DMS 273 (cell line): Measurements from ENCODE around the gene VN1R2.
"Not testable (repeated sequence)": the region's sequence is repeated elsewhere in the genome, so short reads cannot be mapped to it uniquely, and the experiment has no call there.

ENCODE experiments used
- DNase-seq: peaks from one replicate; lab custom pipeline; 2025; ENCODE audit not compliant: unreplicated experiment; lab: John Stamatoyannopoulos, UW

VN1R2 gene, protein sequence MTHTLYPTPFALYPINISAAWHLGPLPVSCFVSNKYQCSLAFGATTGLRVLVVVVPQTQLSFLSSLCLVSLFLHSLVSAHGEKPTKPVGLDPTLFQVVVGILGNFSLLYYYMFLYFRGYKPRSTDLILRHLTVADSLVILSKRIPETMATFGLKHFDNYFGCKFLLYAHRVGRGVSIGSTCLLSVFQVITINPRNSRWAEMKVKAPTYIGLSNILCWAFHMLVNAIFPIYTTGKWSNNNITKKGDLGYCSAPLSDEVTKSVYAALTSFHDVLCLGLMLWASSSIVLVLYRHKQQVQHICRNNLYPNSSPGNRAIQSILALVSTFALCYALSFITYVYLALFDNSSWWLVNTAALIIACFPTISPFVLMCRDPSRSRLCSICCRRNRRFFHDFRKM

DNA sequence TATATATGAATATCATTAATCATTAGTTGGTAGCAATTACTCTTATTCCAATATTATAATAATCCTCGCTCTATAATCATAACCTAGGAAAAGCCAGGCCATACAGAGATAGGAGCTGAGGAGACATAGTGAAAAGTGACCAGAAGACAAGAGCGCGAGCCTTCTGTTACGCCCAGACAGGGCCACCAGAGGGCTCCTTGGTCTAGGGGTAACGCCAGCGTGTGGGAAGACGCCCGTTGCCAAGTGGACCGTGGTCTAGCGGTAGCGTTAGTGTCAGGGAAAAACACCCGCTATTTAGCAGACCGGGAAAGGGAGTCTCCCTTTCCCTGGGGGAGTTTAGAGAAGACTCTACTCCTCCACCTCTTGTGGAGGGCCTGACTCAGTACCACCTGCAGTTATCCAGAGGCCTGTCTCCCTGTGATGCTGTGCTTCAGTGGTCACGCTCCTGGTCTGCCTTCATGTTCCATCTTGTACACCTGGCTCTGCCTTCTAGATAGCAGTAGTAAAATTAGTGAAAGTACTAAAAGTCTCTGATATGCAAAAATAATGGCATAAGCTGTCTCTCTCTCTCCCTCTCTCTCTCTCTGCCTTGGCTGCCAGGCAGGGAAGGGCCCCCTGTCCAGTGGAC, at the start of gene VN1R2:
VN1R2 (plus strand) TSS at position 578 of the 628 bp plus-strand sequence. CDS start 84 bp downstream, outside the sequence.
- peak; percentile 33 for DNase-seq

DNA sequence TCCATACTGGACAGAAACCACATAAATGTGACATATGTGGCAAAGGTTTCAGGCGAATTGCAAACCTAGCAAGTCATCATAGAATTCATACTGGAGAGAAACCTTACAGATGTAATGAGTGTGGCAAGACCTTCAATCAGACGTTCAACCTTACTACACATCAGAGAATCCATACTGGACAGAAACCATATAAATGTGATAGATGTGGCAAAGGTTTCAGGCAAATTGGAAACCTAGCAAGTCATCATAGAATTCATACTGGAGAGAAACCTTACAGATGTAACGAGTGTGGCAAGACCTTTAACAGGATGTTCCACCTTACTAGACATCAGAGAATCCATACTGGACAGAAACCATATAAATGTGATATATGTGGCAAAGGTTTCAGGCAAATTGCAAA, 46.5 kb upstream of the VN1R2 start:
- not testable (repeated sequence) for DNase-seq

DNA sequence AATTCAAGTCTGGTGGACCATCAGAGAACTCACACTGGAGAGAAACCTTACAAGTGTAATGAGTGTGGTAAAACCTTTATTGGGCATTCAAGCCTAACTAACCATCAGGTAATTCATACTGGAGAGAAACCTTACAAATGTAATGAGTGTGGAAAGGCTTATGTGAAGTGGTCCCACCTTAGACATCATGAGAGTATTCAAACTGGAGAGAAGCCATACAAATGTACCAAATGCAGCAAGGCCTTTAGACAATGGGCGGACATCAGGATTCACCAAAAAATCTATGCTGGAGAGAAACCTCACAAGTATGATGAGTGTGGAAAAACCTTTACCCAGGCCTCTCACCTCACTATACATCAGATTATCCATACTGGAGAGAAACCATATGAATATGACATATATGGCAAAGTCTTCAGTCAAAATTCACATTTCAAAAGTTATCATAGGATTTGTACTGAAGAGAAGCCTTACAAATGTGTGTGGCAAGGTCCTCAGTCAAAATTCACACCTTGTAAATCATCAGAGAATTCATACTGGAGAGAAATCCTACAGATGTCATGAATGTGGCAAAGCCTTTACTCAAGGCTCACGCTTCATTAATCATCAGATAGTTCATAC, 45.3 kb upstream of the VN1R2 start:
- no peak for DNase-seq

DNA sequence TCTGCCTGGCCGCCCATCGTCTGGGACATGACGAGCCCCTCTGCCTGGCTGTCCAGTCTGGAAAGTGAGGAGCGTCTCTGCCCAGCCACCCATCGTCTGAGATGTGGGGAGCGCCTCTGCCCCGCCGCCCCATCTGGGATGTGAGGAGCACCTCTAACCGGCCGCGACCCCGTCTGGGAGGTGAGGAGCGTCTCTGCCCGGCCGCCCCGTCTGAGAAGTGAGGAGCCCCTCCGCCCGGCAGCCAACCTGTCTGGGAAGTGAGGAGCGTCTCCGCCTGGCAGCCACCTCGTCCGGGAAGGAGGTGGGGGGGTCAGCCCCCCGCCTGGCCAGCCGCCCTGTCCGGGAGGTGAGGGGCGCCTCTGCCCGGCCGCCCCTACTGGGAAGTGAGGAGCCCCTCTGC, 35.4 kb upstream of the VN1R2 start:
- DNase-seq = not testable (repeated sequence)

DNA sequence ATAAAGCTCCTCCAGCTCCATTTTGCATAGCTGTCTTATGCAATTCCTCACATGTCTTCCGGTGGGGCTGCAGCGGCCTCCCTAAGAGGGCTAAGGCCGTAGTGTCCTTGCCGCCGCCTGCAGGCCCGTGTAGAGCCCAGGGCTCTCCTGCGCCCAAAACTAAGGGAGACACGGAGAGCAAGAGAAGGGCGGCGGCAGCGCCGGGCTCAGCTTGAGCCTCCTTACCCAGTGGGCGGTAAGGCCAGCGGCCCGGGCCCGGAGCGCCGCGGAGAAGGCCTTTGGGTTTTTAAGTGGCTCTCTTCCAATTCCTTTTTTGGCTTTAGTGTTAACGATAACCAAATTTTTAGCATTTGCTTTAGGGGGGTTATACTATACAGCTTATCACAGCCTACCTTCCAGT, 33.5 kb upstream of the VN1R2 start:
- no peak for DNase-seq

DNA sequence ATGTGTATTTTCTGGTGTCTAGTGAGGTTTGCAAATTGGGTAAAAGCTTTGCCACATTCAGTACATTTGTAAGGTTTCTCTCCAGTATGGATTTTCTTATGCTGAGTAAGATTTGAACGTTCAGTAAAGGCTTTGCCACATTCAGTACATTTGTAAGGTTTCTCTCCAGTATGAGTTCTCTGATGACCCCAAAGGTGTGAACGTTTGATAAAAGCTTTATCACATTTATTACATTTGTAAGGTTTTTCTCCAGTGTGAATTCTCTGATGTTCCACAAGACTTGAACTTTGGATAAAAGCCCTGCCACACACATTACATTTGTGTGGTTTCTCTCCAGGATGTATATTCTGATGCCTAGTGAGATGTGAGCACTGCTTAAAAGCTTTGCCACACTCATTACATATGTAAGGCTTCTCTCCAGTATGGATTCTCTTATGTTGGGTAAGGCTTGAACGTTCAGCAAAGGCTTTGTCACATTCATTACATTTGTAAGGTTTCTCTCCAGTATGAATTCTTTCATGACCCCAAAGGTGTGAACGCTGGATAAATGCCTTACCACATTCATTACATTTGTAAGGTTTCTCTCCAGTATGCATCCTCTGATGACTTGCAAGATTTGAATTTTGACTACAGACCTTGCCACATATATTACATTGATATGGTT, 20.8 kb upstream of the VN1R2 start:
- no peak for DNase-seq

DNA sequence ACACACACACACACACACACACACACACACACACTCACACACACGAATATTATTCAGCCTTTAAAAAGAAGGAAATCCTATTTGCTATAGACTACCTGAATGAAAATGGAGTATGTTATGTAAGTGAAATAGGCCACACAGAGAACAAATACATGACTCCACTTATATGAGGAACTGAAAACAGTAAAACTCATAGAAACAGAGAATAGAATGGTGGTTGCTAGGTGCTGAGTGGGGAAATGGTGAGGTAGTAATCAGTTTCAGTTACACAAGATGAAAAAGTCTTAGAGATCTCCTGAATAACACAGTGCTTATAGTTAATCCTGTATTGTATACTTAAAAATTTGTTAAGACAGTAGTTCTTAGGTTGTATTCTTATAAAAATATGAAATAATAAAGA, 11.6 kb upstream of the VN1R2 start:
- DNase-seq = no peak

DNA sequence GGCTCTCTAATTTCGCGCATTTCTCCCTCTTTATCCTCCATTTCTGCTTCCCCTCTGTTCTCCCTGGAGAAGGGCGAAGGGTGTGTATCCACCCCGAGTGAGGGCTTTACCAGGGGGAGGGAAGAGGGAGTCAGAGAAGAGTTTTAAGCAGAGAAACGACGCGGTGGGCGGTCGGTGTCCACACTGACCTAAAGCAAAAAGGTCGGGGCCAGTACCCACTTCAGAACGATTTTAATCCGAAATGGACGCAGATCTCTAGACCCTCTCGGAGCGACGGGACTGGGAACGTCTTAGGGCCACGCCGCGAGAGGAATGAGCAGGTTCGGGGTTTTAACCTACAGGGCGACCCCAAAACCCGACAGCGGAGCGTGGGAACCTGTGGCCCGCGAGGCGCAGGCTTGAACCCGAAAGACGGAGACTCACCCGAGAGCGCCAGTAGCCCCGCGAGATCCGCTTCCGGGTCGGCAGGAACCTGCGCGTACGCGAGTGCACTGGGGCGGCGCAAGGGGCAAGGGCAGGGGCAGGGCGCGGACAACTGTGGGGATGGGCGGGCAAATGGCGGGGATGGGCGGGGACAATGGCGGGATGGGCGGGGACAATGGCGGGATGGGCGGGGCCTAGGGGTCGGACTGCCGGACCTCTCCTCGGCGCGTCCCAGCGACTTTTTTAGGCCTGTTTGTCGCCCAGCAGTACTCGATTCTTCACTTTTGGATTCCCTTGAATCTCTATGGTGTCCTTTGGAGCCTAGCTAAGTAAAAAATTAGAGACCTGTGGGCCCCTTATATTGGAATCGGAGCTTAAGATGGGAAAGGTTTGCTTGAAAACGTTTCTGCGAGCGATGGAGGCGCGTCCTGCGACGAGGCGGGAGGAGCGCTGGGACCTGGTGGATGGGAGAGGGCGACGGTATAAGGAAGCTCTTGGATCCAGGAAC, 3.4 kb upstream of the VN1R2 start, which contains the start of gene ZNF677:
ZNF677 (minus strand) TSS at position 463 of the 931 bp plus-strand sequence. CDS start 3,323 bp downstream, outside the sequence.
- no peak for DNase-seq

DNA sequence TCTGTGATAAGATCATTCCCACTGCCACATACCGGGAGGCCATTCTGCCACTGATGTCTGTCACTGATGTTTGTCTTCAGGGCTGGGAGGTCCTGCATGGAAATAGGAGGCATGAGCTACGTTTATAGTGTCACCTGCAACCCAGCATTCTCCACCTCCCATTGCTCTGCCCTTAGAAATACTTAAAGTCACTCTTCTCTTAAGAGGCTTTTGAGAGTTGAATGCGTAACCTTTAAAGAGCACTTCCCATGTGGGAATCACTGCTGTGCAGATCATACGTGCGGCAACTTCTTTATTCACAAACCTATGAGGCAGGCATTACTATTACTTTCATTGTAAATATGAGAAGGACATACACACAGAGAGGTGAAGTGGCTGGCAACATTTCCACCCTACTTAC, 9.5 kb downstream of the VN1R2 start, which contains the start of gene VN1R4:
VN1R4 (minus strand) TSS at position 101 of the 400 bp plus-strand sequence; CDS start at position 43, 58 bp downstream.
- DNase-seq = not testable (repeated sequence)

DNA sequence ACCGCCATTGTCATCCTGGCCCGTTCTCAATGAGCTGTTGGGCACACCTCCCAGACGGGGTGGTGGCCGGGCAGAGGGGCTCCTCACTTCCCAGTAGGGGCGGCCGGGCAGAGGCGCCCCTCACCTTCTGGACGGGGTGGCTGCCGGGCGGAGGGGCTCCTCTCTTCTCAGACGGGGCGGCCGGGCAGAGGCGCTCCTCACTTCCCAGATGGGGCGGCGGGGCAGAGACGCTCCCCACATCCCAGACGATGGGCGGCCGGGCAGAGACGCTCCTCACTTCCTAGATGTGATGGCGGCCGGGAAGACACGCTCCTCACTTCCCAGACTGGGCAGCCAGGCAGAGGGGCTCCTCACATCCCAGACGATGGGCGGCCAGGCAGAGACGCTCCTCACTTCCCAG, 11.8 kb downstream of the VN1R2 start:
- not testable (repeated sequence) for DNase-seq

DNA sequence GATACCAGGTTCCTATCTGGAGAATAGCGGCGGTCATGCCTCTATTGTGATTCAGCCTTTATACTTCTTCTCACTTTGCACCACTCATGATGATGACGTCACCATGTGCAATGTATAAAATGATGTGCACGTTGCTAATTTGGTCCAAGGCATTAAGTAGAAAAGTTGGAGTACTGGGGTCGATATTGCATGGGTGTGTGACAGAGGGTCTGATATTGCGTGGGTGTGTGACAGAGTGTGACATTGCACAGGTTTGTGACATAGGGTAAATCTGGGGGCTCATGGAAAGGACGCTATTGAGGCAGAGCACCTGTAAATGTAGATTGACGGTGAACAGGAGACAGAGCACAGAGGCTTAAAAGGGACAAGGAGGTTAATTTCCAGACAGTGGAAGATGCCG, 14.0 kb downstream of the VN1R2 start:
- DNase-seq = no peak

DNA sequence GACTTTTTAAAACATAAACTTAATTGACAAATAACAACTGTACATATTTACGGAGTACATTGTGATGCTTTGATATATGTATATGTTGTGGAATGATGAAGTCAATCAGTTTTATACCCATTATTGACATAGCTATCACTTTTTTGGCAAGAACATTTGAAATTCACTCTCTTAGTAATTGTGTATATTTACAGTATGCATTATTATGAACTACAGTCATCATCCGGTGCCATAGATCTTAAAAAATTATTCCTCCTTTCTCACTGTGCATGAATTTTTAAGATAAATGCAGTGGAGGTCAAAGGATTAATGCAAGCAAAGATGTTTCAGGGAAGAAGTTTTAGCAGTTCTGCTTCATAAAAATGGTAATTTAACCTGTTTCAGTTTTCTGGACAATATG, 17.4 kb downstream of the VN1R2 start:
- no peak for DNase-seq

DNA sequence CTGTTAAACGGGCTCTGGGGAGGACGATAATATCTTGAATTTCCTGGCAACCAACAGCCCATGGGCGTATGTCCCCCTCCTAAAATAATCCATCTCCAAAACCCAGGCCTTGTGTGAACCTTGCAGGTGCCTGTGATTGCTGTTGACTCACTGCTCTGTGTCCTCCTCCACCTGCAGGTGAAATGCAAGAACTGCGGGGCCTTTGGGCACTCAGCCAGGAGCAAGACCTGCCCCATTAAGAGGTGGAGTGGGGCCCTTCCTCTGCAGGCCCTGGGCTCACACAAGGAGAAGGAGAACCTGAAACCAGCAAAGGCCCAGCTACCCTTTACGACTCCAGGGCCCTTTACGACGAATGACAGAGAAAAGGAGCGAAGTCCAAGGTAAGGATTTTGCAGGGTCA, 23.9 kb downstream of the VN1R2 start:
- DNase-seq = peak; percentile 35

DNA sequence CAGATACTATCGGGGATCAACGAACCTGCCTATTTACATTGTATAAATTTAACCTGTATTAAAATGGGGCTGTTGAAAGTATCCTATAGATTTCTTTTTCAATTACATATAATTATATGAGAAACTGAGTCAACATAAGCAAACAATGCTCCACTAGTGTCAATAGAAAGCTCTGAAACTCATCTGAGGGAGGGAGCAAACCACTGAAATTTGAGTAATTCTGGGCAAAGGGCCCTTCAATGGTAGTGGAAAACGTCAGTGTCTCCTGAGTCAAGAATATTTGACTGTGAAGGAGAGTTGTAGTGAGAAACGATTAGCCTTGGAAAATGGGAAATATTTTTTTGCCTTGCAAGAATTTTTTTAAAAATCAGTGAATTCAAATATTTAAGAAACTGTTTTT, 27.0 kb downstream of the VN1R2 start:
- DNase-seq = no peak

DNA sequence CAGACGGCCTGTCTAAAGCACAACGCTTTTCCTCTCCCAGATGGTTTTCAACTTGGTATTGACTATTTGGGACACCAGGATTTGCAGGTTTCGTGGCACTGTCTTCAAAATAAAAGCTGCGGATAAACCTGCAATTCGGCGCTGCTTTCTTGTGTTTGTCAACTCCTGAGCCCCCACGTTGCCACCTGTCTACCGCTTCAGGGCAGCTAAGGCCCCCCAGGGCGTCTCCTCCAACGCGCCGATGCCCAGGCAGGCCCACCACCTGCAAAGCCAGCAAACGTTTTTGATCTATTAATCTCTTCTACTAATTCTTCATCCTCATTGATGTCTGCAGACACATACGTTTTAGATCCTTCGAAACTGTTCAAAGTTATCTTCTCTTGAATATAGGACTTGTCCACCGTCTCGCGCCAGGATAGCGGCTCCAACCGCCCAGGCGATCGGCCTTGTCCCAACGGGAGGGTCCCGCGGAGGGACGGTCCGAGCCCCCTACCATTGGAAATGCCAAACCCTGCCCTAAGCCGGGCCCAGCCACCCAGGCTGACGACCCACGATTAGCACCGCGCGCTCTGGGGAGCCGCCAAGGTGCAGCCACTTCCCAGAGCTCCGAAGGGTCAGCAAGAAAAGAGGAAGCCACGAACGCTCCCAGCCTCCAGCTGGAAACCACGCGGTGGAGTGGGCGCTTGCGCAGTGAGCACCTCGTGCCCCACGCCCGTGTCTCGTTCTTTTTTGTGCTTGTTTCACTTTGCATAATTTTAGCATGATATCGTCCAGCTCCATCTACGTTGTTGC, 32.9 kb downstream of the VN1R2 start:
- DNase-seq = no peak

DNA sequence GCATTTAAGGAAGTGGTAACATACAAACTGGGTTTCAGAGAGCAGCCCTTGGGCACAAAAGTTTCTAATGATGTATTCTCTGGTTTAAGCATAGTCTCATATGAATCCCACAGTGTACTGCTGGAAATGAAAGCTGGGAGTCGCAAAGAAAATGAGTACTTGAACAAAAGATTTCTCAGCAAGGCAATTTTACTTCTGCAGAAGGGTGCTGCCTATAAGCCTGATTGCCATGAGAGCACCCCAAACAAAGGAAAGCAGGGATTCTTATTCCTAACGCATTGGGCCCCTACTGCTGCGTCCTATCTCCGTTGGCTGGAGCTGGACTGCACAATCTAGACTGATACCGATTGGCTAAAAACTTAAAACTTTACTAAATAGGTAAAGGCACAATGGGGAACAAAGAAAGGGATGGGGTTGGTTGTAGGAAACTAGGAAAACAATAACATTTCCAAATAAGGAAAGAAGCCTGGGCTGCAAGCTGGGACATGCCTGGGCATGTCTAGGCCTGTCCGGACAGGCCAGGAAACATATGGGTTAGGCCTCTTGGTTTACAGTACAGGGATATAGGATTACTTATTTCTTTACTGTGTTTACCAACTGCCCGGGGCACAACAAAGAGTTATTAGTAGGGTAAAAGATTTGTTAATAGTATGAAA, 36.8 kb downstream of the VN1R2 start:
- DNase-seq = peak; percentile 11

DNA sequence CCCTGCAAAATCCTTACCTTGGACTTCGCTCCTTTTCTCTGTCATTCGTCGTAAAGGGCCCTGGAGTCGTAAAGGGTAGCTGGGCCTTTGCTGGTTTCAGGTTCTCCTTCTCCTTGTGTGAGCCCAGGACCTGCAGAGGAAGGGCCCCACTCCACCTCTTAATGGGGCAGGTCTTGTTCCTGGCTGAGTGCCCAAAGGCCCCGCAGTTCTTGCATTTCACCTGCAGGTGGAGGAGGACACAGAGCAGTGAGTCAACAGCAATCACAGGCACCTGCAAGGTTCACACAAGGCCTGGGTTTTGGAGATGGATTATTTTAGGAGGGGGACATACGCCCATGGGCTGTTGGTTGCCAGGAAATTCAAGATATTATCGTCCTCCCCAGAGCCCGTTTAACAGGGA, 43.2 kb downstream of the VN1R2 start:
- peak; percentile 1 for DNase-seq

DNA sequence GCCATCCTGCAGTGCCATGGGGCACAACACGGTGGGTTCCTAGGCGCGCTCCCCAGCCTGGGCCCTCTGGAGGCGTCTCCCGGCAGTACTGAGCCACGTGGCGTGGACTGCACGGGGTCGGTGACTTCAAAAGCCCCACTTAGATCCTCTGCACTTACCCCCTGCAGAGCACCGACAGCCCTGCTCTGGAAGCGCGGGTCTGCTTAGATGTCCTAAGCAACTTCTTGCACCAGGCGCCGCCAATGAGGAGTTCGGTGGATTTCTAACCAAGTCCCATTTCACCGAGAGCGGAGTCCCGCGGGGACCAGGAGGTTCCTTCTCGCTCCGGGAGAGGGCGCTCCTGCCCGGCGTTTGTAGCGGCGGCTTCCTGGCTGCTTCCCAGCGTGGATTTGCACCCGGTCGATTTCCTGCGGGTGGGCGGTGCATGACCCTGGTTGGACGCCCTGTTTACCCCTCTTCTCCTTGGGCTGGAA, 50.3 kb downstream of the VN1R2 start:
- peak; percentile 64 for DNase-seq
